Measurements from ENCODE around the gene TMEM175.

TMEM175 gene

GRCh38 chr4:898869-899555 lies 33.2 kb upstream of the TMEM175 start:
- peak; percentile 40 for DNase-seq (ENCODE audit: low spot score)

DNA sequence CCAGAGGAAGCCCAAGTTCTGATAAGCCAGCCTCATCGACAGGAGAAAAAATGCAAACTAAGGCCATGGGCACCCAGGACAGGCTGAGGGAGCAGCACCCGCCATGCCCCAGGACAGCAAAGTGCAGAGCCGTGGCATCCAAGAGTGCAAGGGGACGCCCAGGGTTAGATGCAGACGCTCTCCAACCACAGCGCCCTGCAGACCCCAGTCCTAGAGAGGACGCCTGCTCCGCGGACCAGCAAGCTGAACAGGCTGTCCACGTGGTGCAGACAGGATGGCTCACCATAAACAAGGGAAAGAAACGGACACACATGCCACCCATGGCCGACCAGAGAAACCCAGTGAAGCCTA lies 32.7 kb upstream of the TMEM175 start:
- no peak for DNase-seq (ENCODE audit: low spot score)

DNA sequence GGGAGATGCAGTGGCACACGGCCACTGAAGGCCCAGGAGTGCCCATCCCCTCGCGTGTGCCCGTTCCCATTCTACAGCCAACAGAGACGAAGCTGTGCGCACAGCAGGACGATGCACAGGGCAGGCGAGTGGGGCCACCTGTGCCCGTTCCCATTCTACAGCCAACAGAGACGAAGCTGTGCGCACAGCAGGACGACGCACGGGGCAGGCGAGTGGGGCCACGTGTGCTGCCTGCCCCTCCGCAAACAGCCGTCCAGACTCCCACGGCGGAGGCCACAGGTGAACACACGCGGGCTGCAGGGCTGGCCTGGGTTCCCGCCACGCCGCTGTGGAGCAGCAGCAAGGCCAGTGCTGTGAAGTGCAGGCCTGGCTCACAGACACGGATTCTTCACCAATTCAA lies 32.2 kb upstream of the TMEM175 start:
- no peak for DNase-seq (ENCODE audit: low spot score)

- no peak for DNase-seq (ENCODE audit: low spot score)
These were observed 31.5 kb upstream of the TMEM175 start for GRCh38 chr4:900721-901120.

DNA sequence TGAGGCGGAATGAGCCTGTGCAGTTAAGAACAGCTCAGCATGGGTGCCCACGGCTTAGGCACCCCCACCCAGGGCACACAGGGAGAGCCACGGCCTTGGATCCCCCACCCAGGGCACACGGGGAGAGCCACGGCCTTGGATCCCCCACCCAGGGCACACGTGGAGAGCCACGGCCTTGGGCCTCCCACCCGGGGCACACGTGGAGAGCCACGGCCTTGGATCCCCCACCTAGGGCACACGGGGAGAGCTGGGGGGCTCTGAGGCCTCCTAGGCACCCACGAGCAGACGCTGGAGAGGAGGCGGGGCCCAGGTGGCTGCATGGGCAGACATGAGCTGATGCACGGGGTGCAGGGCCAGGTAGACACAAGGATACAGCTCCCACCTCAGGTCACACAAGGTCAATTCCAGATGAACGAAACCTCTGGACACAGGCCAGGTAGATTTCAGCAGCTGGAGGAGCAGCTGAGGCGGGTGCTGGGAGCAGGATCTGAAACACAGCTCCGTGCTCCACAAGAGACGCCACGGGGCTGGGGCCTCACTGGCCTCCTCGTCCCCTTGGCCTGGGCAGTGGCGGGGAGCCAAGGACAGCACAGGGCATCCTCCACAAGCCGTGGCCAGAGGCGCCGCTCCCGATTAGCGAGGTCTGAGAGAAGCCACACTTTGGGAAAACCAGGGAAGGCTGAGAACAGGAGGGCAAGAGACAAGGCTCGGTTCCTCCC lies 30.9 kb upstream of the TMEM175 start:
- DNase-seq (ENCODE audit: low spot score), result no peak

GRCh38 chr4:903066-904046 lies 28.9 kb upstream of the TMEM175 start:
- DNase-seq (ENCODE audit: low spot score), result no peak

- no peak for DNase-seq (ENCODE audit: low spot score)
These were observed 26.5 kb upstream of the TMEM175 start for GRCh38 chr4:905485-906338.

GRCh38 chr4:906339-907102 lies 25.7 kb upstream of the TMEM175 start:
- DNase-seq (ENCODE audit: low spot score), result no peak

DNA sequence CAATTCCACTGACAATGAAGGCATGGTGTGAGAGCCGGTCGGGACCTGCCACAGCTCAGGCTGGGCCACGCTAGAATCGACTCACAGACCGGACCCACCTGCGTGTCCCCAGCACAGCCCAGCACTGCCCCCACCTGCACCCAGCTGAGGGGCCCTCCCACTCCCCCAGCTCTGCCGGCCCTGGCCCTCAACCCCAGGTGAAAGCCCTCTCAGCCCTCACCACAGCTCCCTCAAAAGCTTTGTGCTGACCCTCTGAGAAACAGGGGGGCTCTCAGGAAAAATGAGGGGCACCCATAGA lies 25.2 kb upstream of the TMEM175 start:
- DNase-seq (ENCODE audit: low spot score), result no peak

- DNase-seq (ENCODE audit: low spot score), result no peak
These were observed 24.4 kb upstream of the TMEM175 start for GRCh38 chr4:907691-908425.

DNA sequence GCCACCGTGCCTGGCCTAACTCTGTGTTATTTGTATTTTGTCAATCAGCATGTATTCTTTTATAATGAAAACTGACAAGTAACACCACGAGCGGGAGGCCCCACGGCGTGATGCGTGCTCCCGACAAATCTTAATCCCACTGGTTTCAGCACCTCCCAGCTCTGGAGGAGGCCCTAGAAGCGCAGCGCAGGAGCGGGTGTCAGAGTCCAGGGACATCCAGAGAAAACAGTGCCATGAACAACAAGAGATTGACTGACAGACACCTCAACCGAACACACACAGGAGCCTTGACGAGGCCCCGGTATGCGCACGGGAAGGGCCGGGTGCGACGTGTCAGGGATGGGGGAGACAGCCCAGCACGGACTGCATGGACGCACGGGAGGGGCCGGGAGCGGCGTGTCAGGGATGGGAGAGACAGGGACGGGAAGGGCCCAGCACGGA lies 23.1 kb upstream of the TMEM175 start:
- no peak for DNase-seq (ENCODE audit: low spot score)

DNA sequence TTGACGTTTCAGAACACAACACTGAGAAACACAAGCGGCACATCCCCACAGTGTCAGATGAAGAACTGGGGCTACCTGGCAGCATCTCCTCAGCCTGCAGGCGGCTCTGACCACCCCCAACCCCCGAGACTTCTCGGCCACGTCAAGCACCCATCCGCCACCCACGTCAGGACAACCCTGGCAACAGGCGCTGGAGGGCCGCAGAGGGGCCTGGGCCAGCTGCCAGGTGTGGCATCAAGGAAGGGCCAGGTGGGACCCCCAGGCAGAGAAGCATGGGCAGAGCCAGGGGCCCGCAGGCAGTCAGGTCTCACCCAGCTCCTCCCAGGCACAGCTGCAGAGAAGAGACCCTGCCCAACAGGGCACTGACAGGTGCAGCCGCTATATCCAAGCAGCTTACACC lies 22.4 kb upstream of the TMEM175 start:
- DNase-seq (ENCODE audit: low spot score), result no peak

- no peak for DNase-seq (ENCODE audit: low spot score)
These were observed 21.7 kb upstream of the TMEM175 start for GRCh38 chr4:910366-911091.

DNA sequence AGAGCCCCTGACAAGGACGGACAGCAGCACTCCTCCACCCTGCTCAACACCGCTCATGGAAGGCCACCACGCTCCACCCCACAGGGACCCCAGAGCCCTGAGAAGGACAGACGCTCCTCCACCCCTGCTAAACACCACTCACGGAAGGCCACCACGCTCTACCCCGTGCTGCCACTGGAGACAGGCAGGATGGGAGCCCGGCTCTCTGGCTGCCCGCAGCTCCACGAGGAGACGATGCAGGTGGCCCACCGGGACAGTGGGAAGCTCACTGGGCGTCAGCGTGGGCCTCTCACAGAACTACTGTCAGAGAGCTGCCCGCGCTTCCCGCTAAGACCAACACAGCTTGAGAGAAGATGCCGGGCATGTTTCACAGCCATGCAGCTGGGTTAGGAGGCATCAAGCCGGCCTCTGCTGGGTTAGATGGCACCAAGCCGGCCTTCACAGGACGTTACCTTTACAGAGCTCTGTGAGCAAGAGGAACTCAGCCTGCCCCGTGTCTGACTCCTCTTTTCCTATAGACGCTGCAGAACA lies 21.0 kb upstream of the TMEM175 start:
- DNase-seq (ENCODE audit: low spot score), result no peak

DNA sequence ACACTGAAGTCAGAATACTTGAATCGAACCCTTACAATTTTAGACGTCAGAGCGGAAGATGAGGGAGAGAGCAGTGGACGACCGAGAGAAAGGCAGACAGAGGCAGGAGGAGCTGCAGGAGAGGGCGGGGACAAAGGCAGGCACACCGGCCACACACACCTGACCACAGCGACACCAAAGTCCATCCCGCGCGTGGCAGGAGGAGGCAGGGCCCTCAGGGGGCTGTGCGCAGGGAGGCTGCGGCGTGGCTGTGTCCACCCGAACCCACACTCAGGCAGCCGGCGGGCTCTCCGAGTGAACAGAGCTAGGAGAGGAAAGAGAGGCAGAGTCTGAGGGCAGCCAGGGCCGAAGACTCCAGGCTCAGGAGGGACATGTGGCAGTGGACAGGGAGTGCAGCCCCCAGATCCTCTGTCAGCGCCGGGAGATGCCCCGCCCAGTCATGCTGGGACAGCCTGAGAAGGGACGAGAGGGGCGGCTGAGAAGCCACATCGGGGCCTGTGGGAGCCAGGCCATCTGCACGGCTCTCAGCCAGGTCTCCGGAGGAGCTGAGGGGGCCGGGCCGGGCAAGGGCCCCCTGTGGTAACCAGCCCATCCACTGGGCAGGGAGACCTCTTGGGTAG lies 20.3 kb upstream of the TMEM175 start:
- DNase-seq (ENCODE audit: low spot score), result no peak

DNA sequence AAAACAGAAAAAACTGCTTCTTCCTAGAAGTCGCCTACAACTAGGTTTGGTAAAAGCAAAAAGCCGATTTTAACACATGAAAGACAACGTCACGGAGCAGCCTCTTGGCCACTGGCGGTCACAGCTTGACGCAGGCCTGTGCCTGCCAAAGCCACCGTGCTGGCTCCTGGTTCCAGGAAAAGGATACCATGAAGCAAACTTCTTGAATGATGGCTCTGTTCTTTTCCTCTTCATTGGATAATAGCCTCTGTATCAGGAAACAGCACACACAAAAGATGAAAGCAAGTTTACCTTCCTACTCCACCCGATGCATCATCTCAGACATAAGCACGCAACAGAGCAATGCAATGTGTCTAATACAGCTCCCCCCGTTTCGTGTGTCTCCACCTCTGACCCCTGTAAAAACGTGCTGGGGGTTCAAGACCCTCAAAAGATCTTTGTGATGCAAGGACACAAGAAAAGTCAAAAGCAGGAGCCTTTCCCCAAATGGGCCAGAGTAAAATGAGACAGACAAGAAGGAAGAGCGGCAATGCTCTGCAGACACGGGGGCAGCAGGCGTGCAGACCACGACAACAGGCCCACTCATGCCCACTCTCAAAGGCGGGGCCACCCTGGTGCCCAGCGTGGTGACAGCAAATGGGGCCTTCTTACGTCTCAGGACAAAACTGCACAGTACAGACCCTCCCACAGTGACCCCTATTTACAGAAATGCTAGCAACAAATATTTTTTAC lies 19.5 kb upstream of the TMEM175 start:
- peak; percentile 54 for DNase-seq (ENCODE audit: low spot score)

DNA sequence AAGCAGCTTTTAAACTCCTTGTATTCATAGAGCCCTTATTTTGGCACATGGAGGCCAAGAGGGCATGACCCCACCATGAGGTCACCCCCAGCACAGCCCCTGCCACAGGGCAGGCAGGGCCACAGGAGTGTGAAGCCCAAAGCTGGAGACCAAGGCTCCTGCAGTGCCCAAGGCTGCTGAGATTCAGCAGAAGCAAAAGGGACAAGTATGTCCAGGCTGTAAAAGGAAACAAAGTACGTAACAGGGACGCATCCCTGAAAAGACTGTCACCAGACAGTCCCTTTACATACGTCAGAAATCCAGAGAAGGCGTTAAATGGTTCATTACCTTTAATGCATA lies 19.0 kb upstream of the TMEM175 start:
- DNase-seq (ENCODE audit: low spot score), result no peak

- no peak for DNase-seq (ENCODE audit: low spot score)
These were observed 17.7 kb upstream of the TMEM175 start for GRCh38 chr4:914531-914930.
